NCI-H2107 treated with DMSO at 0.1 percent for 48 hours (cell line): Measurements from ENCODE around the gene PCBP1.
"Not testable (repeated sequence)": the region's sequence is repeated elsewhere in the genome, so short reads cannot be mapped to it uniquely, and the experiment has no call there.

ENCODE experiments used
- DNase-seq: peaks from one replicate; lab custom pipeline; 2025; ENCODE audit not compliant: unreplicated experiment; lab: John Stamatoyannopoulos, UW

Gene PCBP1

DNA sequence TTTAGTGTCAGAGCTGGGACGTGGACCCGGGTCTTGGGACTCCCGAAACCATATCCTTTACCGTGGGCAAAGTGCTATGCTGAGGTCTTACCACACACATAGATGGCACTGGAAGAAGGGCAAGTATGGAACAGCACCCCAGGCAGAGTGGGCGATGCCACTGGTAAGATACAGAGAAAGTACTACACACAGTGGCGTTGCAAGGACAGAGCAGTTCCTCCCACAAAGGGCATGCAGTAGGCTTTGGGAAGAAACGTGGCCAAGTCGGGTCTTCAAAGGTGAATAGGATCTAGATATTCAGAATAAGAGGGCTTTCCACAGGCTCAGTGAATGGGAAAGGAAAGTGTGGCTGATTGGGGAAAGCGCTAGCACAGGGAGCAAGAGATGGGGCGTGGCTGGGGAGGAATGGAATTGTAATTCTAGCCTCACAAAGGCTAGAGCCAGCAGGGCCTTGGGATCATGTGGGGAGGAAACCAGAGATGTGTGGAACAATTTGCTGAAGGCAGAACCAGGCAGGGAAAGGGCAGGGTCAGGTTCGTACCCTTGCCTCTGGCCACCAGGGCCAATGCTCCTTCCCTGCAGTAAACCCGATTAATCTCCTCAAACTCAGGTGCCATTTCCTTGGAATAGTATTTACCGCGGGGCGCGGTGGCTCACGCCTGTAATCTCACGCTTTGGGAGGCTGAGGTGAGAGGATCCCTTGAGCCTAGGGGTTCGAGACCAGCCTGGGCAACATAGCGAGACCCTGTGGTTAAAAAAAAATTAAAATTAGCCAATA is 36.0 kb downstream of the PCBP1 start:
- DNase-seq = peak; percentile 87

DNA sequence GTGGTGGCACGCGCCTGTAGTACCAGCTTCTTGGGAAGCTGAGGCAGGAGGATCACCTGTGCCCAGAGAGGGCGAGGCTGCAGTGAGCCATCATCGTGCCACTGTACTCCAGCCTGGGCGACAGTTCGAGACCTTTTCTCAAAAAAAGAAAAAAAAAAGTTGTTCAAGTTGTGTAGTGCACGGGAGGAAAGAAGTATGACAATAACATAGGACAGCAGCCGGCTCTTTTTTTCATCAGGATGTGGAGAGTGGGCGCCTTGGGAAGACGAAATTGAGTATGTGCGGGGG is 36.5 kb downstream of the PCBP1 start:
- DNase-seq = peak; percentile 35

- peak; percentile 45 for DNase-seq
These were observed 37.8 kb downstream of the PCBP1 start for GRCh38 chr2:70124983-70125480.

- no peak for DNase-seq
These were observed 38.2 kb downstream of the PCBP1 start for GRCh38 chr2:70125498-70125898.

- DNase-seq = no peak
These were observed 39.1 kb downstream of the PCBP1 start for GRCh38 chr2:70126413-70126812.

- no peak for DNase-seq
These were observed 40.7 kb downstream of the PCBP1 start for GRCh38 chr2:70128005-70128404.

DNA sequence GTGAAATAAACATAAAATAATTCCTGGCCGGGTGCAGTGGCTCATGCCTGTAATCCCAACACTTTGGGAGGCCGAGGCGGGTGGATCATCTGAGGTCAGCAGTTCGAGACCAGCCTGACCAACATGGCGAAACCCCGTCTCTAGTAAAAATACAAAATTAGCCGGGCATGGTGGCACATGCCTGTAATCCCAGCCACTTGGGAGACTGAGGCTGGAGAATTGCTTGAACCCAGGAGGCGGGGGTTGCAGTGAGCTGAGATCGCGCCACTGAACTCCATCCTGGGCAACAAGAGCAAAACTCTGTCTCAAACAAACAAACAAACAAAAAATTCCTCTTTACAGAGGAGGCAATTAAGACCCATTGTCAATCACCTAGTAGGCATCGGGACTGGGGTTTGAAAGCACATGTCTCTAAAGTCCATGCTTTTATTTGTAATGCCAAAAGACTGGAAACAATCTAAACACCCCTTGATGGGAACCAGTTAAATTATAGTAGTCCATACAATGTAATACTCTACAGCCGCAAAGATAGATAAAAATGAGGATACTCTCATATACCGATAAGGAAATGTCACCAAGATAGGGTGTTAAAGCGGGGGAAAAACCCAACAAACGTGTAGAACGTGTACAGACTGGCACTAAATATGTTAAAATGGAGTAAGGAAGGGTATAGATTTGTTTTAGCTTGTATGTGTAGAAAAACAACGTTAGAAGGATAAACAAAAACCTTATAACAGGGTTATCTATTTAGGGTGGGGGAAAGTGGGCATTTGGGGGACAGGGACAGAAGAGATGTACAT is 44.3 kb downstream of the PCBP1 start:
- not testable (repeated sequence) for DNase-seq

- peak; percentile 96 for DNase-seq
These were observed 45.2 kb downstream of the PCBP1 start for GRCh38 chr2:70132244-70133126.

DNA sequence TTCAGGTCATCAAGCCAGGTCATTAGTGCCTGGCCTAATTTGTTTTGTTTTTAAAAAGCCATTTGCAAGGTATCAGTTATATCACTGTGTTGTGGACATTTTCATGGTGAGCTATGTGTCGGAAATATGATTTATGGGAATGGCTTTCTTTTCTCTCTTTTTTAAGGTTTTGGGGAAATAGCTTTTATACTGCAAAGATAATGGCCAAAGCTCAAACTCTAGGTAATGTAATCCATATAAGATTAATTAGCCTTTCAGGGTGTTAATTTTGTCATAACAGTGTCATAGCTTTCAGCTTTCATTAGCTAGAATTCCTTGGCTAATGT is 45.8 kb downstream of the PCBP1 start:
- no peak for DNase-seq

DNA sequence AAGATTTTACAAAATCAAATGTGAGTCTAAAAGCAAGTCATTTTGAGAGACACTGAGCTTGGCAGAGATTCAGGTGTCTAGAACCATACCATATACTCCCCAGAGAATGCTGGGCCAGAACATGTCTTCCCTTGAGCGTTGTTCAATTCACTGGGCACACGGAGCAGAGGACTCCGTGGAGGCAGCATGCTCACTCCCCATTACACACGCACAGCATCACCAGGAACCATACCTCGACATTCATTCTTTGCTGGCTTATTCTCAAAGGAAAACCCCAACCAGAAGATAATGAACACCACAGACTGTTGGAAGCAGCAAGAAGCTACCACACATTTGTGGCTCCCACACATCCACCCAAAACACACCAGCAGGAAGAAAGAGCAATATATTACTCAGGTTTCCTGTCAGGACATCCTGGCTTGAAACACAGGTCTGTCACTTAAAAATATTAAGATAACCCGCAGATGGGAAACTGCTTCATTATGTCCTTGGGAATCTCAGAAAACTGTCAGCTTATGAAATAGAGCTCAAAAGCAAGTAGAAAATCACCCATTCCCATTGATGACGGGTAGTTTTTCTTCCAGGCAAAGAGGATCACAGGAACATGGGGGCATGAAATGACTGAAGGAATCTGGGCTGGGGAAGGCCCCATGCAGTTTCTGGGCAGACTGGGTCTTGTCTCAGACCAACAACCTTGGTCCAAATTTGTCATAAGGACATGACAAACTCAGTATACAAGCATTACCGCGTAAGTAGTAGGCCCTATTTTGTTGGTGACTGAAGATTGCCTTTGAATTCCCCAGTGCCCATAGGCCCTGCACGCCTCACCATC is 46.4 kb downstream of the PCBP1 start:
- DNase-seq = peak; percentile 85

GRCh38 chr2:70134323-70134983 is 47.2 kb downstream of the PCBP1 start:
- DNase-seq = not testable (repeated sequence)
